ENCODE results near the gene IP6K3. TPM values are rescaled to one million over a fixed set of nuclear protein-coding genes. Genes with fewer than 3 reads are reported as not detected.
A peak's percentile ranks its signal among the peaks of the same experiment; 100 is the strongest.

Gene IP6K3
- total RNA-seq, 2 donors from 2014 or later: not detected

GRCh38 chr6:33688006-33688405, 58.7 kb downstream of the IP6K3 start:
- Mint-ChIP-seq H3K36me3 (ENCODE audit: low read depth) (peaks cover 96% of the 10 kb centered on the region), H3K27me3 (no peaks in the 10 kb centered on the region), H3K4me1 (peaks cover 11% of the 10 kb centered on the region)

DNA sequence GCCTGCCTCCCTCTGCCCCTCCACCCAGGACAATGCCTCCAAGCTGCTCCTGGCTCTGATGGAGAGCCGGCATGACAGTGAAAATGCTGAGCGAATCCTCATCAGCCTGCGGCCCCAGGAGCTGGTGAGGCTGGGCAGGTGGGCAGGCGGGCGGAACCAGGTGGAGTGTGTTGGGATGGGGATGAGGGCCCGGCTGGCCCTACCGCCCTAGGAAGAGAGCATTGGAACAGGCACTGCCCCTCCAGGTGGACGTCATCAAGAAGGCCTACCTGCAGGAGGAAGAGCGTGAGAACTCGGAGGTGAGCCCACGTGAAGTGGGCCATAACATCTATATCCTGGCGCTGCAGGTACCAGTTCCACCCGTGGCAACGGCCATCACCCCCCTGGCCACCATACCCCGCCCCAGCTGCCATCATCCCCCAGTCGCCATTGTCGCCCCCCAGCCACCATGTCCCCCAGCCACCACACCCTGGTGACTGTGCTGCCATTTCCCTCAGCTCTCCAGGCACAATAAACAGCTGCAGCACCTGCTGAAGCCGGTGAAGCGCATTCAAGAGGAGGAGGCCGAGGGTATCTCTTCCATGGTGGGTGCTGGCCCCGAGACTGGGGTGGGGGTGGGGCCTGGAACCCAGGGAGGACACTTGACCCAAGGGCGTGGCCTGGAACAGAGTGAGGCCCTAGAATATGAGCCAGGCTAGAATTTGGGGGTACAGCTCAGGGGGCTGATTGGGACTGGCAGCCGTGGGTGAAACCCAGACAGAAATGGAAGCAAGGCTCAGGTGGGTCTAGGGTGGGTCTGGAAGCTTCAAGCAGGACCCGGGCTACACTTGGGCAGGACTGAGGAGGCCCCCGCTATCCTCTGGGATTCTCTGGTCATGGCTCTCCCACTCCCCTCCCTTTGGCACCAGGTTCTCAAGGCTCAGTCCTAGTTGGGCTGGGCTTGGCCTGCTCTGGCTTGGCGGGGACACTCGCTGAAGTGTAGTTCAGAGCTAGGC, 59.4 kb downstream of the IP6K3 start:
- no peaks in the 10 kb centered on the region for H3K27me3 Mint-ChIP-seq
- H3K4me1 Mint-ChIP-seq: peaks cover 10% of the 10 kb centered on the region
- H3K9me3 Mint-ChIP-seq: no peaks in the 10 kb centered on the region
- no peak overlapping the region for H3K4me3 Mint-ChIP-seq
- H3K27ac Mint-ChIP-seq: no peak overlapping the region
- no peak for ATAC-seq (replicated peaks)
- H3K36me3 Mint-ChIP-seq (ENCODE audit: low read depth): peaks cover 96% of the 10 kb centered on the region

More at GRCh38 chr6:33688006-33688405, 58.7 kb downstream of the IP6K3 start:
- Mint-ChIP-seq H3K4me3 (no peak overlapping the region), H3K9me3 (no peaks in the 10 kb centered on the region), H3K27ac (no peak overlapping the region)
- ATAC-seq (replicated peaks): no peak

DNA sequence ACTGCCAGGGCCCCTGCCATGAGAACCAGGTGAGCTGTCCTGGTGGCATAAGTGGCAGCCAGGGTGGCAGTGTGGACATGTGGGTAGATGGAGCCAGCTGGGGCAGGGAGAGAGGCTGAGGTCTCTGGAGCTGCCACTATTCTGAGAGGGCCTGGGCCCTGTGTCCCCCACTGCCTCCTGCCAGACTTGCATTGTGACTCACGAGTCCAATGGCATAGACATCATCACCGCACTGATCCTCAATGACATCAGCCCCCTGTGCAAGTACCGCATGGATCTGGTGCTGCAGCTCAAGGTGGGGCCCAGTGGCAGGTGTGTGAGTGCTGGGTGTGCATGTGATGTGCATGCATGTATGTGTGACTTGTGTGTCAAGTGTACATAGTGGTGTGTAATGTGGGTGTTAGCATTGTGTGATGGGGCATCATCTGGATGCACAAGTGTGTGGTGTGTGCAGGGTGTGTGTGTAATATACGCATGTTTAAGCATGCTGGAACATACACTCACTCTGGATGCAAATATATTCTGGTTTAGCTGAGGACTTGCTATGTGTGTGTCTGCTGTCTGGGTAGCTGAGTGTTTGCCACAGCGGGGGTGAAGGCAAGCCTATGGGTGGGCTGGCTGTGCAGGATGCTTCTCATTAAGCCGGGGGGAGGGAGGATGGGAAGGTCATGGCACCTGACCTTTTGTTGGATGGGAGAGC, 60.3 kb downstream of the IP6K3 start:
- no peak overlapping the region for H3K4me3 Mint-ChIP-seq
- H3K9me3 Mint-ChIP-seq: no peaks in the 10 kb centered on the region
- H3K27ac Mint-ChIP-seq: no peak overlapping the region
- peaks cover 9% of the 10 kb centered on the region for H3K4me1 Mint-ChIP-seq
- ATAC-seq (replicated peaks): no peak
- no peaks in the 10 kb centered on the region for H3K27me3 Mint-ChIP-seq
- peaks cover 96% of the 10 kb centered on the region for H3K36me3 Mint-ChIP-seq (ENCODE audit: low read depth)

DNA sequence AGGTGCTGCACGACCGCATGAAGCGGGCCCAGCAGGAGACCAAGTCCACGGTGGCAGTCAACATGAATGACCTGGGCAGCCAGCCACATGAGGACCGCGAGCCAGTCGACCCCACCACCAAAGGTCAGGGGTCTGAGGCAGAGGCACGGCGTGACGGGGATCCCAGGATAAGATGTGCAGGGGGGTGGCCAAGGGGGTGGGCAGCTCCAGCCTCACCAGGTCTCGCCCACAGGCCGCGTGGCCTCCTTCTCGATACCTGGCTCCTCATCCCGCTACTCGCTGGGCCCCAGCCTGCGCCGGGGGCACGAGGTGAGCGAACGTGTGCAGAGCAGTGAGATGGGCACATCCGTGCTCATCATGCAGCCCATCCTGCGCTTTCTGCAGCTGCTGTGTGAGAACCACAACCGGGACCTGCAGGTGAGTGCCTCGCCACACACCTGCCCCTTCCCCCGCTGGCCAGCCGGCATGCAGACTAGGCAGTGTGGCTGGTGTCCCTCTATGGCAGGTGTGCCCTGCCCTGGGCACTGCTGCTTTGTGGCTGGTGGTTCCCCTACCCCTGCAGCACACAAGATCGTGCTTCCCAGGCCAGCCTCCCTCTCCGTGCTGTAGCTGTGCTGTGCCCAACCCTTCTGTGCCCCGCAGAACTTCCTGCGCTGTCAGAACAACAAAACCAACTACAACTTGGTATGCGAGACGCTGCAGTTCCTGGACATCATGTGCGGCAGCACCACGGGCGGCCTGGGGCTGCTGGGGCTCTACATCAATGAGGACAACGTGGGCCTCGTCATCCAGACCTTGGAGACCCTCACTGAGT, 61.1 kb downstream of the IP6K3 start:
- Mint-ChIP-seq H3K4me1 (peaks cover 9% of the 10 kb centered on the region), H3K4me3 (no peak overlapping the region), H3K9me3 (no peaks in the 10 kb centered on the region), H3K27me3 (no peaks in the 10 kb centered on the region), H3K36me3 (ENCODE audit: low read depth) (peaks cover 96% of the 10 kb centered on the region), H3K27ac (no peak overlapping the region)
- no peak for ATAC-seq (replicated peaks)

DNA sequence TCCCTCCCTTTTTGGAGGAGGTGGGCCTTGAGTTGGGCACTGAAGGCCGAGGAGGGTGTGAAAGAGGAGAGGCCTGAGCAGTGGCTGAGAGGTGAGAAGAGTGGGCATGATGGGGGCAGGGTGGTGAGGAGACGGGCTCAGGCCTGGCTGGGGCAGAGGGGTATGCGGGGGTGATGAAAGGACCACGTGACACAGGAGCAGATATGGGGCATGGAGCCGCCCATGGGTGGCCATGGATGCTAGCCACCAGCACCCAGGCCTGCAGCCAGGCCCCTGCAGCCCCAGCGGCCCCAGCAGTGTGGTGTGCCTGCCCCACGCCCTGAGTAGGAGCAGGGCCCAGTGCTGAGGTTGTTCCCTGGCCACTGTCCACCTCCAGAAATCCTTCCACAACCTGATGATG, 61.7 kb downstream of the IP6K3 start:
- peak overlapping the region; percentile 38 for H3K27ac Mint-ChIP-seq

GRCh38 chr6:33684428-33684896, 62.2 kb downstream of the IP6K3 start:
- no peak for ATAC-seq (replicated peaks)
- peaks cover 9% of the 10 kb centered on the region for H3K4me1 Mint-ChIP-seq
- H3K27me3 Mint-ChIP-seq: no peaks in the 10 kb centered on the region
- peaks cover 95% of the 10 kb centered on the region for H3K36me3 Mint-ChIP-seq (ENCODE audit: low read depth)
- peak overlapping the region; percentile 88 for H3K27ac Mint-ChIP-seq
- no peak overlapping the region for H3K4me3 Mint-ChIP-seq
- H3K9me3 Mint-ChIP-seq: no peaks in the 10 kb centered on the region

More for the DNA sequence above, 61.7 kb downstream of the IP6K3 start:
- H3K4me3 Mint-ChIP-seq: no peak overlapping the region
- peaks cover 96% of the 10 kb centered on the region for H3K36me3 Mint-ChIP-seq (ENCODE audit: low read depth)
- H3K4me1 Mint-ChIP-seq: peaks cover 9% of the 10 kb centered on the region
- ATAC-seq (replicated peaks): no peak
- no peaks in the 10 kb centered on the region for H3K27me3 Mint-ChIP-seq
- H3K9me3 Mint-ChIP-seq: no peaks in the 10 kb centered on the region

GRCh38 chr6:33683576-33684427, 62.9 kb downstream of the IP6K3 start:
- peak; percentile 50 for ATAC-seq (replicated peaks)

DNA sequence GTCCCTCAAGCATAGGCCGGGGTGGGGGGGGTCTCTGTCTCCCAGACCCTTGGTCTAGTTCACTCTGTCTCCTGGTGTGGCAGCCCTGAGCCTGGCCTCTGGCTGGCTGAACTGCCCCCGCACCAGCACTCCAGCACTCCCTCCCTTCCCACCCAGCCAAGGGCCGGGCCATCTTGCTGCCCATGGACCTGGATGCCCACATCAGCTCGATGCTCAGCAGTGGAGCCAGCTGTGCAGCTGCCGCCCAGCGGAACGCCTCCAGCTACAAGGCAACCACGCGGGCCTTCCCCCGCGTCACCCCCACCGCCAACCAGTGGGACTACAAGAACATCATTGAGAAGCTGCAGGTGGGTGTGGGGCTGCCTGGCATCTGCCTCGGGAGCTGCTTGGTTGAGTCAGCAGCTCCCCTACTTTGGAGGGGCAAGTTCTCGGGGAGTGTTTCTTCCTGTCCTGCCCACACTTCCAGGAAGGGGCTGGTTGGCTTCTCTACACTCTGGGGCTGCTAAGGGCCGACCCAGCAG, 63.6 kb downstream of the IP6K3 start:
- peak overlapping the region; percentile 88 for H3K27ac Mint-ChIP-seq
- ATAC-seq (replicated peaks): peak; percentile 84
- H3K36me3 Mint-ChIP-seq (ENCODE audit: low read depth): peaks cover 93% of the 10 kb centered on the region
- peaks cover 6% of the 10 kb centered on the region for H3K4me1 Mint-ChIP-seq
- H3K27me3 Mint-ChIP-seq: no peaks in the 10 kb centered on the region
- H3K4me3 Mint-ChIP-seq: peak overlapping the region; percentile 50
- H3K9me3 Mint-ChIP-seq: no peaks in the 10 kb centered on the region

More at GRCh38 chr6:33683576-33684427, 62.9 kb downstream of the IP6K3 start:
- Mint-ChIP-seq H3K4me1 (peaks cover 6% of the 10 kb centered on the region), H3K9me3 (no peaks in the 10 kb centered on the region), H3K27ac (peak overlapping the region; percentile 88), H3K36me3 (ENCODE audit: low read depth) (peaks cover 93% of the 10 kb centered on the region), H3K4me3 (peak overlapping the region; percentile 50), H3K27me3 (no peaks in the 10 kb centered on the region)

GRCh38 chr6:33682341-33682740, 64.4 kb downstream of the IP6K3 start:
- Mint-ChIP-seq H3K4me1 (peaks cover 6% of the 10 kb centered on the region), H3K9me3 (no peaks in the 10 kb centered on the region), H3K27me3 (no peaks in the 10 kb centered on the region), H3K36me3 (ENCODE audit: low read depth) (peaks cover 93% of the 10 kb centered on the region), H3K27ac (peak overlapping the region; percentile 88), H3K4me3 (peak overlapping the region; percentile 50)
- no peak for ATAC-seq (replicated peaks)

GRCh38 chr6:33679761-33680160, 66.9 kb downstream of the IP6K3 start:
- no peak for ATAC-seq (replicated peaks)

GRCh38 chr6:33678932-33679490, 67.7 kb downstream of the IP6K3 start:
- no peaks in the 10 kb centered on the region for H3K9me3 Mint-ChIP-seq
- H3K27ac Mint-ChIP-seq: no peak overlapping the region
- ATAC-seq (replicated peaks): no peak
- H3K4me3 Mint-ChIP-seq: no peak overlapping the region
- H3K27me3 Mint-ChIP-seq: no peaks in the 10 kb centered on the region
- H3K4me1 Mint-ChIP-seq: peaks cover 6% of the 10 kb centered on the region
- peaks cover 93% of the 10 kb centered on the region for H3K36me3 Mint-ChIP-seq (ENCODE audit: low read depth)

More at GRCh38 chr6:33679761-33680160, 66.9 kb downstream of the IP6K3 start:
- Mint-ChIP-seq H3K9me3 (no peaks in the 10 kb centered on the region), H3K27me3 (no peaks in the 10 kb centered on the region), H3K27ac (no peak overlapping the region), H3K36me3 (ENCODE audit: low read depth) (peaks cover 93% of the 10 kb centered on the region), H3K4me3 (no peak overlapping the region), H3K4me1 (peaks cover 6% of the 10 kb centered on the region)

DNA sequence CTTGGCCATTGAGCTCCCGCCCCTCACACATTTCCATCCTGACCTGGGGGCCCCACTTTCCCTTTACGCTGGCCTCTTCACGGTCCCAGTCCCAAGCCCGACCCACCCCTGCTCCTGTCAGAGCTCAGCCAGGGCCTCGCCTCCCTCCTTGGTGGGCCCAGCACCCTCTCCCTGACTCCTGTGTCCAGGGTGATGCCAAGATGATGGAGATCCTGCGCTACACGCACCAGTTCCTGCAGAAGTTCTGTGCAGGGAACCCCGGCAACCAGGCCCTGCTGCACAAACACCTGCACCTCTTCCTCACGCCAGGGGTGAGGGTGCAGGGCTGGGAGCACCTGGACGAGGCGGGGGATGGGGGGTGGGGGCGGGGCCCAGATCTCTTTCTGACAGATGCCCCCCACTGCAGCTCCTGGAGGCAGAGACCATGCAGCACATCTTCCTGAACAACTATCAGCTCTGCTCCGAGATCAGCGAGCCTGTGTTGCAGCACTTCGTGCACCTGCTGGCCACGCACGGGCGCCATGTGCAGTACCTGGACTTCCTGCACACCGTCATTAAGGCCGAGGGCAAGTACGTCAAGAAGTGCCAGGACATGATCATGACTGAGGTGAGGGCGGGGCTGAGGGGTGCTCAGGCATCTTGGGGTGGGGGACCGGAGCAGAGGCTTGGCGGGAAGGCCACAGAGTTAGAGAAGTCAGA, 68.3 kb downstream of the IP6K3 start:
- no peak overlapping the region for H3K4me3 Mint-ChIP-seq
- no peaks in the 10 kb centered on the region for H3K27me3 Mint-ChIP-seq
- no peaks in the 10 kb centered on the region for H3K9me3 Mint-ChIP-seq
- no peak for ATAC-seq (replicated peaks)
- no peak overlapping the region for H3K27ac Mint-ChIP-seq
- peaks cover 6% of the 10 kb centered on the region for H3K4me1 Mint-ChIP-seq
- peaks cover 93% of the 10 kb centered on the region for H3K36me3 Mint-ChIP-seq (ENCODE audit: low read depth)

All from activated T-helper 17 cell treated with anti-CD3 and anti-CD28 coated beads, Interleukin-2, amount 50 U/mL, for 72 hours (primary cell).